ENCODE data around the gene UBE2I.
A peak's percentile ranks its signal among the peaks of the same experiment; 100 is the strongest.

Gene UBE2I

GRCh38 chr16:1310832-1311200, 1.4 kb downstream of the UBE2I start:
- peaks cover 6% of the 10 kb centered on the region; the same call in 1 of the 2 replicates for H3K36me3 ChIP-seq (ENCODE audit: insufficient read depth, low read length)
- H3K4me2 ChIP-seq (ENCODE audit: low read depth, low read length, poor library complexity, severe bottlenecking): peak overlapping the region; percentile 88
- no peak for TF ChIP-seq CTCF (conservative IDR thresholded peaks at IDR 0.05; ENCODE audit: low read length)
- no peaks in the 10 kb centered on the region for H3K27me3 ChIP-seq (ENCODE audit: insufficient read depth, low read length, poor library complexity, severe bottlenecking)
- H3K4me1 ChIP-seq (ENCODE audit: insufficient read depth, low read length, poor library complexity, severe bottlenecking): no peaks in the 10 kb centered on the region
- peaks cover 55% of the 10 kb centered on the region for H3K79me2 ChIP-seq (ENCODE audit: insufficient read depth, low read length)
- no peaks in the 10 kb centered on the region for H3K9me2 ChIP-seq (replicated peaks; ENCODE audit: low read depth, low read length)
- H3K4me3 ChIP-seq (ENCODE audit: low read length, poor library complexity, severe bottlenecking): peak overlapping the region; percentile 95
- H3K9me3 ChIP-seq (ENCODE audit: insufficient read depth, low read depth, low read length): no peaks in the 10 kb centered on the region
- H3F3A ChIP-seq (ENCODE audit: low read depth): no peaks in the 10 kb centered on the region
- H4K20me1 ChIP-seq (ENCODE audit: insufficient read depth, low read length, poor library complexity, severe bottlenecking): peaks cover 49% of the 10 kb centered on the region
- no peak overlapping the region for H2AFZ ChIP-seq (ENCODE audit: low read length)
- H3K9ac ChIP-seq (ENCODE audit: low read depth, low read length, poor library complexity, severe bottlenecking): peak overlapping the region; percentile 92

- H3K4me3 ChIP-seq (ENCODE audit: low read length, poor library complexity, severe bottlenecking): peak overlapping the region; percentile 95
- H4K20me1 ChIP-seq (ENCODE audit: insufficient read depth, low read length, poor library complexity, severe bottlenecking): peaks cover 49% of the 10 kb centered on the region
- peaks cover 11% of the 10 kb centered on the region; the same call in 1 of the 2 replicates for H3K36me3 ChIP-seq (ENCODE audit: insufficient read depth, low read length)
- H3K9ac ChIP-seq (ENCODE audit: low read depth, low read length, poor library complexity, severe bottlenecking): peak overlapping the region; percentile 92
- no peaks in the 10 kb centered on the region for H3F3A ChIP-seq (ENCODE audit: low read depth)
- peaks cover 55% of the 10 kb centered on the region for H3K79me2 ChIP-seq (ENCODE audit: insufficient read depth, low read length)
- no peaks in the 10 kb centered on the region for H3K27me3 ChIP-seq (ENCODE audit: insufficient read depth, low read length, poor library complexity, severe bottlenecking)
- H3K9me2 ChIP-seq (replicated peaks; ENCODE audit: low read depth, low read length): no peaks in the 10 kb centered on the region
- H3K4me1 ChIP-seq (ENCODE audit: insufficient read depth, low read length, poor library complexity, severe bottlenecking): no peaks in the 10 kb centered on the region
- H3K4me2 ChIP-seq (ENCODE audit: low read depth, low read length, poor library complexity, severe bottlenecking): peak overlapping the region; percentile 88
- TF ChIP-seq EZH2phosphoT487 (IDR thresholded peaks at IDR 0.05; ENCODE audit: borderline replicate concordance) (no peak), CTCF (conservative IDR thresholded peaks at IDR 0.05; ENCODE audit: low read length) (no peak)
- no peaks in the 10 kb centered on the region for H3K9me3 ChIP-seq (ENCODE audit: insufficient read depth, low read depth, low read length)
- no peak overlapping the region for H2AFZ ChIP-seq (ENCODE audit: low read length)
Measured at GRCh38 chr16:1311212-1311737, 1.8 kb downstream of the UBE2I start.

- Histone ChIP-seq H3K27me3 (ENCODE audit: insufficient read depth, low read length, poor library complexity, severe bottlenecking) (no peaks in the 10 kb centered on the region), H4K20me1 (ENCODE audit: insufficient read depth, low read length, poor library complexity, severe bottlenecking) (peaks cover 52% of the 10 kb centered on the region), H3K79me2 (ENCODE audit: insufficient read depth, low read length) (peaks cover 55% of the 10 kb centered on the region), H3K36me3 (ENCODE audit: insufficient read depth, low read length) (peaks cover 17% of the 10 kb centered on the region; the same call in 1 of the 2 replicates), H3K9ac (ENCODE audit: low read depth, low read length, poor library complexity, severe bottlenecking) (peak overlapping the region; percentile 92), H3K9me3 (ENCODE audit: insufficient read depth, low read depth, low read length) (no peaks in the 10 kb centered on the region), H2AFZ (ENCODE audit: low read length) (no peak overlapping the region), H3K4me3 (ENCODE audit: low read length, poor library complexity, severe bottlenecking) (peak overlapping the region; percentile 95), H3K9me2 (replicated peaks; ENCODE audit: low read depth, low read length) (no peaks in the 10 kb centered on the region), H3K4me2 (ENCODE audit: low read depth, low read length, poor library complexity, severe bottlenecking) (peak overlapping the region; percentile 88), H3F3A (ENCODE audit: low read depth) (no peaks in the 10 kb centered on the region), H3K4me1 (ENCODE audit: insufficient read depth, low read length, poor library complexity, severe bottlenecking) (no peaks in the 10 kb centered on the region)
- TF ChIP-seq EZH2phosphoT487 (IDR thresholded peaks at IDR 0.05; ENCODE audit: borderline replicate concordance) (no peak), CTCF (conservative IDR thresholded peaks at IDR 0.05; ENCODE audit: low read length) (no peak)
Measured at GRCh38 chr16:1311738-1312466, 2.5 kb downstream of the UBE2I start.
